Naive thymus-derived CD4-positive, alpha-beta T cell (primary cell): Measurements from ENCODE around the gene IL1RL1. TPM values are rescaled to one million over a fixed set of nuclear protein-coding genes. Genes with fewer than 3 reads are reported as not detected.

Experiments used
- ATAC-seq: fragments of 150-1000 bp; cut with Tn5 transposase; 2 replicates; pipeline ENCODE4 v1.10.0; 2021; ENCODE audit warnings: mild to moderate bottlenecking, moderate library complexity
- CTCF ChIA-PET: fragments of 350-600 bp; sonication (Branson Sonifier 250); formaldehyde crosslinking; loops from one replicate; lab custom pipeline; 2021; ENCODE audit warnings: antibody characterized with exemption; lab: Charles Lee
- POLR2A ChIA-PET: fragments of 350-600 bp; sonication (Branson Sonifier 250); formaldehyde crosslinking; loops from one replicate; lab custom pipeline; 2021; ENCODE audit warnings: antibody characterized with exemption, inconsistent platforms; lab: Charles Lee
- DNase-seq, 9 donors: peaks; one replicate each; pipeline versions ENCODE4 v3.0.0 to v3.0.0-alpha.2; 2020 to 2022; ENCODE audit warnings: mixed read lengths in 1 of 9
- H3K27ac ChIP-seq: one replicate; pipeline ENCODE4 v1.7.0; 2013; ENCODE audit warnings: mild to moderate bottlenecking, low read depth, low read length, moderate library complexity
- H3K27me3 ChIP-seq, 2 donors: one replicate each; pipeline ENCODE4 v1.7.0; 2013; ENCODE audit warnings: low read length in 2 of 2, mild to moderate bottlenecking in 2 of 2, moderate library complexity in 2 of 2; ENCODE audit not compliant: control insufficient read depth in 2 of 2, insufficient read depth in 2 of 2
- H3K36me3 ChIP-seq, 3 experiments: 1 replicate in 2 of 3; 2 replicates in 1 of 3; pipeline ENCODE4 v1.7.0; 2013; ENCODE audit warnings: low read length in 3 of 3, mild to moderate bottlenecking in 3 of 3, moderate library complexity in 1 of 3; ENCODE audit not compliant: insufficient read depth in 3 of 3, control insufficient read depth in 2 of 3
- H3K4me1 ChIP-seq, 2 donors: one replicate each; pipeline ENCODE4 v1.7.0; 2013; ENCODE audit warnings: low read length in 2 of 2, mild to moderate bottlenecking in 2 of 2, moderate library complexity in 1 of 2; ENCODE audit not compliant: control insufficient read depth in 2 of 2, insufficient read depth in 2 of 2
- H3K4me3 ChIP-seq: 2 replicates; pipeline ENCODE4 v1.7.0; 2013; ENCODE audit warnings: mild to moderate bottlenecking, low read length
- H3K9me3 ChIP-seq, 3 experiments: 1 replicate in 2 of 3; 2 replicates in 1 of 3; pipeline ENCODE4 v1.7.0; 2013; ENCODE audit warnings: low read length in 3 of 3; ENCODE audit not compliant: control insufficient read depth in 2 of 3
- H3K27ac Mint-ChIP-seq, 9 donors: one replicate each; pipeline ENCODE4 v1.8.0; 2020 to 2022; ENCODE audit warnings: mixed read lengths in 9 of 9, mild to moderate bottlenecking in 8 of 9, moderate library complexity in 5 of 9, inconsistent platforms in 2 of 9
- H3K27me3 Mint-ChIP-seq, 5 donors: one replicate each; pipeline ENCODE4 v1.8.0; 2021 to 2022; ENCODE audit warnings: mixed read lengths in 5 of 5, mild to moderate bottlenecking in 1 of 5
- H3K36me3 Mint-ChIP-seq, 5 donors: one replicate each; pipeline ENCODE4 v1.8.0; 2020 to 2022; ENCODE audit warnings: mixed read lengths in 5 of 5, mild to moderate bottlenecking in 3 of 5, inconsistent platforms in 1 of 5
- H3K4me1 Mint-ChIP-seq, 7 donors: one replicate each; pipeline ENCODE4 v1.8.0; 2020 to 2022; ENCODE audit warnings: mixed read lengths in 7 of 7, mild to moderate bottlenecking in 3 of 7, inconsistent platforms in 1 of 7
- H3K4me3 Mint-ChIP-seq, 10 donors: one replicate each; pipeline ENCODE4 v1.8.0; 2020 to 2022; ENCODE audit warnings: mild to moderate bottlenecking in 10 of 10, mixed read lengths in 10 of 10, moderate library complexity in 6 of 10, inconsistent platforms in 2 of 10
- H3K9me3 Mint-ChIP-seq, 11 donors: one replicate each; pipeline ENCODE4 v1.8.0; 2020 to 2022; ENCODE audit warnings: mixed read lengths in 11 of 11, mild to moderate bottlenecking in 4 of 11, inconsistent platforms in 1 of 11, moderate library complexity in 1 of 11
- intact Hi-C, 2 donors: fragments of 100-400 bp; cut with micrococcal nuclease; formaldehyde crosslinking; loops; one replicate each; pipeline ENCODE4 v1.15.1; 2023
- polyA plus RNA-seq, 2 donors: library from polyadenylated mRNA; unstranded; fragments of 300-500 nt; fragmentation: Illumina TruSeq; gene quantifications; one replicate each; pipeline ENCODE4 v1.2.3, GENCODE V29; 2021
- total RNA-seq, 6 experiments: library from RNA in 5 of 6; stranded (reverse) in 5 of 6; gene quantifications; 1 replicate in 5 of 6; 2 replicates in 1 of 6; pipeline ENCODE4 v1.2.3 and lab custom pipeline; 2021 to 2026

IL1RL1 gene
- total and polyA plus RNA-seq, 7 experiments from 2014 or later, result 0.48 to 7.9 (median 4.9) TPM; not detected in 4

DNA sequence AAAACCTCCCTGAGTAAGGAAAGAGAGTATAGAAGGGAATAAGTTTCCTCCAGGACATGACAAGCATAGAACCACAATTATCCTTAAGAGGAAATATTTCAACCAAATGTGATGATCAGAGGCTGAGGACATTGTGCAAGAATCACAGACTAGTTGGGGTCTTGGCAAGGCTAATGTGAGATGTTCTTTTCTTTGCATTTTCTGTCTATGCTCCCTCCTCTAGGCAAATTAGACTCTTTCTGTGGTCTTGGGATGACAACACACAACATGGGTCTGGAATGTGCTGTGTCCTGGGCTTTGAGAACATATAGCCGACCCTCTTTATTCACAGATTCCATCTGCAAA, 32.0 kb upstream of the IL1RL1 start:
- ATAC-seq (no peak), DNase-seq (no peak)
- intact Hi-C loops, result no loop called here
- H3K36me3 Mint-ChIP-seq, result peaks cover 0 to 20% (median 3%) of the 10 kb centered on the region in 5 donors
- H3K27me3 ChIP-seq, result no peaks in the 10 kb centered on the region
- peaks cover 0 to 19% of the 10 kb centered on the region in 2 donors for H3K4me1 ChIP-seq
- POLR2A ChIA-PET, result no interaction called here
- H3K9me3 Mint-ChIP-seq, result peaks cover 0 to 10% (median 0%) of the 10 kb centered on the region in 11 donors
- peaks cover 0 to 53% (median 8%) of the 10 kb centered on the region in 7 donors for H3K4me1 Mint-ChIP-seq
- no peak overlapping the region for H3K27ac Mint-ChIP-seq
- no peaks in the 10 kb centered on the region for H3K36me3 ChIP-seq
- no peak overlapping the region for H3K4me3 ChIP-seq
- no peak overlapping the region for H3K4me3 Mint-ChIP-seq
- H3K27me3 Mint-ChIP-seq, result no peaks in the 10 kb centered on the region
- CTCF ChIA-PET, result no interaction called here
- H3K27ac ChIP-seq, result no peak overlapping the region
- H3K9me3 ChIP-seq, result no peaks in the 10 kb centered on the region

DNA sequence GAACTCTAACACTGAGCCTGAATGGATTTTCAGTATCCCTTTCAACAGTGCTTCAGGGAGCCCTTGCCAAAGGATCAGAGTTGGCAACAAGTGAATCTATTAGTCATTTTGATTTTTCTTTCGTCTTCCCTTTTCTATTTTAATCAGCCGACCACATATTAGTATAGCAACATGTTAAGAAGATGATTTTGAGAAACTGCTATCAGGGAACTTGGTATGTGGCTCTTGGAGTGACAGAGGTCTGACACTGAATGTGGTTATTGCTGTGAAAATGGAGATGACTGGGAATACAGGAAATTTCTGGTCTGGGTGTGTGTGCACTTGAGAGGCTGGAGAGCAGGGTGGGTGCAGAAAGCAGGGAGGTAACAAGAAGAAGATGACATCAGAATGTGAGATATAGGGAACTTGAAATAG, 28.7 kb upstream of the IL1RL1 start:
- intact Hi-C loops, result no loop called here
- peaks cover 0 to under 1% of the 10 kb centered on the region in 2 donors for H3K4me1 ChIP-seq
- DNase-seq (no peak), ATAC-seq (peak; percentile 55)
- H3K4me1 Mint-ChIP-seq, result peaks cover 0 to 32% (median 0%) of the 10 kb centered on the region in 7 donors
- H3K4me3 Mint-ChIP-seq, result no peak overlapping the region
- no peak overlapping the region for H3K27ac Mint-ChIP-seq
- no peak overlapping the region for H3K27ac ChIP-seq
- no peaks in the 10 kb centered on the region for H3K36me3 ChIP-seq
- H3K27me3 Mint-ChIP-seq, result peaks cover 0 to 2% (median 0%) of the 10 kb centered on the region in 5 donors
- CTCF ChIA-PET, result no interaction called here
- no peaks in the 10 kb centered on the region for H3K27me3 ChIP-seq
- H3K36me3 Mint-ChIP-seq, result peaks cover 0 to 2% (median 0%) of the 10 kb centered on the region in 5 donors
- H3K9me3 ChIP-seq, result no peaks in the 10 kb centered on the region
- no peak overlapping the region for H3K4me3 ChIP-seq
- POLR2A ChIA-PET, result no interaction called here
- H3K9me3 Mint-ChIP-seq, result peaks cover 0 to 1% (median 0%) of the 10 kb centered on the region in 11 donors

GRCh38 chr2:102283996-102284395, 27.4 kb upstream of the IL1RL1 start:
- ChIA-PET CTCF (no interaction called here), POLR2A (no interaction called here)
- peaks cover 0 to 5% (median 0%) of the 10 kb centered on the region in 5 donors for H3K36me3 Mint-ChIP-seq
- DNase-seq (no peak), ATAC-seq (peak; percentile 50)
- Histone ChIP-seq H3K4me1 (no peaks in the 10 kb centered on the region), H3K4me3 (no peak overlapping the region), H3K27me3 (no peaks in the 10 kb centered on the region), H3K27ac (no peak overlapping the region), H3K9me3 (no peaks in the 10 kb centered on the region), H3K36me3 (no peaks in the 10 kb centered on the region)
- H3K27ac Mint-ChIP-seq, result no peak overlapping the region
- peaks cover 0 to 2% (median 0%) of the 10 kb centered on the region in 11 donors for H3K9me3 Mint-ChIP-seq
- intact Hi-C loops, result no loop called here
- peaks cover 0 to 19% (median 0%) of the 10 kb centered on the region in 7 donors for H3K4me1 Mint-ChIP-seq
- H3K4me3 Mint-ChIP-seq, result no peak overlapping the region
- H3K27me3 Mint-ChIP-seq, result peaks cover 0 to 4% (median 2%) of the 10 kb centered on the region in 5 donors

- Mint-ChIP-seq H3K4me3 (no peak overlapping the region), H3K27me3 (peaks cover 0 to 4% (median 2%) of the 10 kb centered on the region in 5 donors), H3K9me3 (peaks cover 0 to 2% (median 0%) of the 10 kb centered on the region in 11 donors), H3K4me1 (peaks cover 0 to 14% (median 0%) of the 10 kb centered on the region in 7 donors), H3K36me3 (peaks cover 0 to 6% (median 0%) of the 10 kb centered on the region in 5 donors), H3K27ac (no peak overlapping the region)
- Histone ChIP-seq H3K27ac (no peak overlapping the region), H3K4me1 (no peaks in the 10 kb centered on the region), H3K4me3 (no peak overlapping the region), H3K36me3 (no peaks in the 10 kb centered on the region), H3K27me3 (no peaks in the 10 kb centered on the region), H3K9me3 (no peaks in the 10 kb centered on the region)
- CTCF ChIA-PET, result no interaction called here
- intact Hi-C loops, result no loop called here
- POLR2A ChIA-PET, result no interaction called here
- no peak for DNase-seq
- no peak for ATAC-seq
These were observed 26.8 kb upstream of the IL1RL1 start for GRCh38 chr2:102284611-102285010.

DNA sequence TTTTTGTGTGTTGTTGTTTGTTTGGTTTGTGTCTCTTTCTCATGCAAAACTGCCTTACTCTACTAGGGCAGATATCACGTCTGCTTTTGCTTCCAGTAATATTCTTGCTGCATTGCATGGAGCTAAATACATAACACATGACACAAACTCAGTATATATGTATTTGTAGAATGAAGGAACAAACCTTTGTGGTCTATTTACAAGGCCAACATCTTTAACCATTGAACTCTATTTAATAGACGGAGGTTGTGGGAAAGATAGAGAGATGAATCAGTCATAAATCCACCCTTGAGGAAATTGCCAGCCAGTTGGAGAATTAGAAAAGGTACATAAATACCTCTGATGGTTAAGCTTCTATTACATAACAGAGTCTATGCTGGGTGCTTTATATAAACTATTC, 26.0 kb upstream of the IL1RL1 start:
- no peak for ATAC-seq
- DNase-seq, result no peak
- H3K4me1 ChIP-seq, result no peaks in the 10 kb centered on the region
- Mint-ChIP-seq H3K9me3 (peaks cover 0 to 2% (median 0%) of the 10 kb centered on the region in 11 donors), H3K27ac (no peak overlapping the region), H3K4me3 (no peak overlapping the region), H3K4me1 (peaks cover 0 to 14% (median 0%) of the 10 kb centered on the region in 7 donors), H3K27me3 (peaks cover 0 to 4% (median 2%) of the 10 kb centered on the region in 5 donors), H3K36me3 (peaks cover 0 to 6% (median 0%) of the 10 kb centered on the region in 5 donors)
- no peaks in the 10 kb centered on the region for H3K36me3 ChIP-seq
- POLR2A ChIA-PET, result no interaction called here
- no peaks in the 10 kb centered on the region for H3K27me3 ChIP-seq
- intact Hi-C loops, result no loop called here
- CTCF ChIA-PET, result no interaction called here
- H3K27ac ChIP-seq, result no peak overlapping the region
- no peak overlapping the region for H3K4me3 ChIP-seq
- no peaks in the 10 kb centered on the region for H3K9me3 ChIP-seq

DNA sequence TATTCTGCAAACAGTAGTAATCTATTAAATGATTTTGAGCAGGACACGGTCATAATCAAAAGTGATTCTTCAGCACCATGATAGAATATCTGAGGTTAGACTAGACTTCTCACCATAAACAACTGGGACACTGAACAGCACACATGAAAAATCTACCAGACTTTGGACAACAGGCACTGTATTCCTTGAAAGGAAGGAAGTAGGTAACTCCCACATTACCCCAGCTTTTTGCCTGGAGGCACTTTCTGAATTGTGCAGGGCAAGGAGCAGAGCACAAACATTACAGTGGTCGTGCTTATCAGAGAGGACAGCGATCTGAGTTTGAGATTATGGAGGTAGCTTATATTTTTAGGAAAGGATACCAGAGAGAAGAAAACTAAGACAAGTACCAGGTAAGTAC, 25.3 kb upstream of the IL1RL1 start:
- no peaks in the 10 kb centered on the region for H3K9me3 ChIP-seq
- CTCF ChIA-PET, result no interaction called here
- H3K4me3 ChIP-seq, result no peak overlapping the region
- peaks cover 0 to 16% (median 0%) of the 10 kb centered on the region in 7 donors for H3K4me1 Mint-ChIP-seq
- H3K27ac ChIP-seq, result no peak overlapping the region
- H3K36me3 Mint-ChIP-seq, result peaks cover 0 to 6% (median 0%) of the 10 kb centered on the region in 5 donors
- H3K27ac Mint-ChIP-seq, result no peak overlapping the region
- POLR2A ChIA-PET, result interaction anchor here (0.6 kb wide), 2 partner anchors 8 to 13 kb away, joined by 3 to 5 read pairs; no protein-coding TSS in a partner anchor
- no peak overlapping the region for H3K4me3 Mint-ChIP-seq
- no peak for ATAC-seq
- H3K36me3 ChIP-seq, result no peaks in the 10 kb centered on the region
- DNase-seq, result no peak
- intact Hi-C loops, result no loop called here
- peaks cover 0 to 2% (median 0%) of the 10 kb centered on the region in 11 donors for H3K9me3 Mint-ChIP-seq
- no peaks in the 10 kb centered on the region for H3K27me3 ChIP-seq
- H3K27me3 Mint-ChIP-seq, result peaks cover 0 to 7% (median 2%) of the 10 kb centered on the region in 5 donors
- no peaks in the 10 kb centered on the region for H3K4me1 ChIP-seq

DNA sequence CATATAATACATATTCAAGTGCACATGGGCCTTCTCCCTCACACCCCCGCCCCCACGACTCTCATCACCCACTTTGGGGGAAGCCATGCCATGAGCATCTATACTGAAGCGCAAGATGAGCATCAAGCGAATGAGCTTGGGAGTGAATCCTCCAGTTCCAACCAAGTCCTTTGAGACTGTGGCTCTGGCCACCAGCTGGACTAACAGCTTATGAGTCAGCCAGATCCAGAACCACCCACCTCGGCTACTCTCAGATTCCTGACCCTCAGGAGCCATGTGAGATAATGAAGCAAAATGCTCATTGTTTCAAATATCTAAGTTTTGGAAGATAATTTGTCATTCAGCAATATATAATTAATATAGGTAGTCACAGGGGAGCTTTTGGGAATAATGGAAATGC, 22.2 kb upstream of the IL1RL1 start:
- Mint-ChIP-seq H3K9me3 (peaks cover 0 to 2% (median 0%) of the 10 kb centered on the region in 11 donors), H3K27ac (no peak overlapping the region), H3K4me1 (peaks cover 0 to 32% (median 4%) of the 10 kb centered on the region in 7 donors), H3K4me3 (no peak overlapping the region), H3K36me3 (peaks cover 0 to 6% (median 0%) of the 10 kb centered on the region in 5 donors), H3K27me3 (peaks cover 0 to 17% (median 2%) of the 10 kb centered on the region in 5 donors)
- no peak for ATAC-seq
- H3K4me1 ChIP-seq, result no peaks in the 10 kb centered on the region
- no peak overlapping the region for H3K27ac ChIP-seq
- H3K27me3 ChIP-seq, result no peaks in the 10 kb centered on the region
- no peaks in the 10 kb centered on the region for H3K36me3 ChIP-seq
- intact Hi-C loops, result no loop called here
- ChIA-PET POLR2A (no interaction called here), CTCF (no interaction called here)
- no peak overlapping the region for H3K4me3 ChIP-seq
- no peaks in the 10 kb centered on the region for H3K9me3 ChIP-seq
- no peak for DNase-seq
